B cell (primary cell): Measurements from ENCODE around the gene CYRIA. TPM values are rescaled to one million over a fixed set of nuclear protein-coding genes. Genes with fewer than 3 reads are reported as not detected.

ENCODE experiments used
- ATAC-seq: fragments of 200-7000 bp; cut with Tn5 transposase; one replicate; pipeline ENCODE4 v1.10.0; 2021; ENCODE audit warnings: low read depth, mild to moderate bottlenecking, moderate number of reproducible peaks, moderate library complexity
- CTCF ChIA-PET: fragments of 350-600 bp; sonication (Branson Sonifier 250); formaldehyde crosslinking; loops from one replicate; lab custom pipeline; 2021; ENCODE audit warnings: antibody characterized with exemption, inconsistent platforms; lab: Charles Lee
- POLR2A ChIA-PET: fragments of 350-600 bp; sonication (Branson Sonifier 250); formaldehyde crosslinking; loops from one replicate; lab custom pipeline; 2021; ENCODE audit warnings: antibody characterized with exemption; lab: Charles Lee
- DNase-seq: peaks from one replicate; pipeline ENCODE4 v3.0.0; 2013
- H2AFZ ChIP-seq: 2 replicates; pipeline ENCODE4 v1.6.1; 2012; ENCODE audit warnings: mild to moderate bottlenecking, low read depth, low read length; ENCODE audit not compliant: insufficient read depth, poor library complexity, severe bottlenecking
- H3K27ac ChIP-seq, 2 donors: 1 replicate in 1 of 2; 2 replicates in 1 of 2; pipeline ENCODE4 v1.5.1; 2012 to 2013; ENCODE audit warnings: low read length in 2 of 2, mild to moderate bottlenecking in 2 of 2, moderate library complexity in 1 of 2
- H3K27me3 ChIP-seq, 4 experiments: fragments of 200-600 bp in 1 of 4; sonication (generic) in 1 of 4; replicated peaks in 1 of 4; 1 replicate in 2 of 4; 2 replicates in 2 of 4; pipeline versions ENCODE4 v1.6.1 to v1.7.0; 2013 to 2016; ENCODE audit warnings: low read length in 3 of 4, mild to moderate bottlenecking in 2 of 4, mixed read lengths in 1 of 4, moderate library complexity in 1 of 4; ENCODE audit not compliant: insufficient read depth in 4 of 4, control insufficient read depth in 3 of 4; ENCODE audit errors: control extremely low read depth in 1 of 4
- H3K36me3 ChIP-seq, 2 experiments: replicated peaks in 1 of 2; 1 replicate in 1 of 2; 2 replicates in 1 of 2; pipeline versions ENCODE4 v1.6.1 to v1.7.1; 2013; ENCODE audit warnings: low read length in 1 of 2; ENCODE audit not compliant: insufficient read depth in 2 of 2, control insufficient read depth in 1 of 2; ENCODE audit errors: control extremely low read depth in 1 of 2, extremely low read depth in 1 of 2
- H3K4me1 ChIP-seq, 2 donors: fragments of 200-600 bp in 1 of 2; sonication (generic) in 1 of 2; 1 replicate in 1 of 2; 2 replicates in 1 of 2; pipeline versions ENCODE4 v1.5.1 to v1.6.1; 2013 to 2017; ENCODE audit warnings: low read length in 2 of 2; ENCODE audit not compliant: control insufficient read depth in 2 of 2, insufficient read depth in 2 of 2
- H3K4me2 ChIP-seq: replicated peaks from 2 replicates; pipeline ENCODE3; 2012; ENCODE audit warnings: mild to moderate bottlenecking, low read depth, low read length; ENCODE audit not compliant: poor library complexity, severe bottlenecking
- H3K4me3 ChIP-seq, 5 experiments: fragments of 200-600 bp in 1 of 5; sonication (generic) in 1 of 5; 1 replicate in 3 of 5; 2 replicates in 2 of 5; pipeline versions ENCODE4 v1.5.1 to v1.7.0; 2011 to 2016; ENCODE audit warnings: low read length in 4 of 5, mild to moderate bottlenecking in 4 of 5, low read depth in 2 of 5, control low read depth in 1 of 5, moderate library complexity in 1 of 5; ENCODE audit not compliant: insufficient read depth in 1 of 5; ENCODE audit errors: control extremely low read depth in 1 of 5, extremely low read depth in 1 of 5
- H3K79me2 ChIP-seq: fragments of 200-600 bp; sonication (generic); one replicate; pipeline ENCODE4 v1.6.0; 2016; ENCODE audit warnings: low read length; ENCODE audit not compliant: control insufficient read depth, insufficient read depth
- H3K9ac ChIP-seq: fragments of 200-600 bp; sonication (generic); 2 replicates; pipeline ENCODE4 v1.6.1; 2017; ENCODE audit warnings: mild to moderate bottlenecking, low read length, moderate library complexity
- H3K9me3 ChIP-seq, 3 donors: one replicate each; pipeline versions ENCODE4 v1.6.1 to v1.7.1; 2013; ENCODE audit warnings: low read length in 2 of 3; ENCODE audit not compliant: control insufficient read depth in 2 of 3, insufficient read depth in 1 of 3; ENCODE audit errors: control extremely low read depth in 1 of 3
- H4K20me1 ChIP-seq: 2 replicates; pipeline ENCODE4 v1.6.0; 2012; ENCODE audit warnings: mild to moderate bottlenecking, low read length; ENCODE audit not compliant: insufficient read depth, control insufficient read depth, poor library complexity, severe bottlenecking
- H3K27ac Mint-ChIP-seq: one replicate; pipeline ENCODE4 v1.8.0; 2021; ENCODE audit warnings: mixed read lengths
- H3K27me3 Mint-ChIP-seq: one replicate; pipeline ENCODE4 v1.8.0; 2021; ENCODE audit warnings: mixed read lengths
- H3K4me1 Mint-ChIP-seq: one replicate; pipeline ENCODE4 v1.8.0; 2021; ENCODE audit warnings: mixed read lengths
- H3K4me3 Mint-ChIP-seq: one replicate; pipeline ENCODE4 v1.8.0; 2021; ENCODE audit warnings: mixed read lengths
- H3K9me3 Mint-ChIP-seq: one replicate; pipeline ENCODE4 v1.8.0; 2022; ENCODE audit warnings: mixed read lengths; ENCODE audit not compliant: insufficient read depth
- EZH2 ChIP-seq: IDR thresholded peaks from 2 replicates; pipeline ENCODE4 v1.6.1; 2012; ENCODE audit warnings: borderline replicate concordance, low read depth, mild to moderate bottlenecking, moderate library complexity, low read length; ENCODE audit not compliant: insufficient read depth, poor library complexity, severe bottlenecking
- WGBS: methylation state at CpG from one replicate; pipeline ENCODE4 v1.1.5; 2013; ENCODE audit warnings: missing lambda C conversion rate; ENCODE audit not compliant: insufficient coverage; 5-methylcytosine and 5-hydroxymethylcytosine counted together
- intact Hi-C: fragments of 100-400 bp; cut with micrococcal nuclease; formaldehyde crosslinking; loops from one replicate; pipeline ENCODE4 v1.10.0; 2022
- polyA plus RNA-seq: library from polyadenylated mRNA; depleted of rRNA; stranded (reverse); fragments of >200 nt; gene quantifications from 2 replicates; pipeline ENCODE4 v1.2.3, GENCODE V29; 2012
- total RNA-seq, 2 donors: library from RNA; stranded (reverse); fragments of 120-200 nt in 1 of 2; gene quantifications; 1 replicate in 1 of 2; 2 replicates in 1 of 2; pipeline versions ENCODE4 v1.2.3 to v1.2.4, GENCODE V29; 2013 to 2022
- TF ChIP-seq, protein P1 (sequence below): fragments of 200-600 bp; IDR thresholded peaks from one replicate; pipeline ENCODE4 v1.8.0; 2022; ENCODE audit warnings: antibody characterized with exemption, mild to moderate bottlenecking

The CYRIA gene
- total and polyA plus RNA-seq, 2 donors (not counting 1 experiment from before 2014, with no cell fraction given): 16.8 to 58.8 TPM

- intact Hi-C loops: no loop called here
- H3K9me3 ChIP-seq: peaks cover 0 to 13% (median 5%) of the 10 kb centered on the region in 3 donors
- peaks cover 0 to 49% of the 10 kb centered on the region in 2 experiments for H3K36me3 ChIP-seq
- no peak overlapping the region for H3K27ac Mint-ChIP-seq
- DNase-seq (no peak), ATAC-seq (no peak)
- POLR2A ChIA-PET: no interaction called here
- peaks cover 97% of the 10 kb centered on the region for H3K79me2 ChIP-seq
- no peaks in the 10 kb centered on the region for H3K27me3 Mint-ChIP-seq
- TF ChIP-seq, protein P1, sequence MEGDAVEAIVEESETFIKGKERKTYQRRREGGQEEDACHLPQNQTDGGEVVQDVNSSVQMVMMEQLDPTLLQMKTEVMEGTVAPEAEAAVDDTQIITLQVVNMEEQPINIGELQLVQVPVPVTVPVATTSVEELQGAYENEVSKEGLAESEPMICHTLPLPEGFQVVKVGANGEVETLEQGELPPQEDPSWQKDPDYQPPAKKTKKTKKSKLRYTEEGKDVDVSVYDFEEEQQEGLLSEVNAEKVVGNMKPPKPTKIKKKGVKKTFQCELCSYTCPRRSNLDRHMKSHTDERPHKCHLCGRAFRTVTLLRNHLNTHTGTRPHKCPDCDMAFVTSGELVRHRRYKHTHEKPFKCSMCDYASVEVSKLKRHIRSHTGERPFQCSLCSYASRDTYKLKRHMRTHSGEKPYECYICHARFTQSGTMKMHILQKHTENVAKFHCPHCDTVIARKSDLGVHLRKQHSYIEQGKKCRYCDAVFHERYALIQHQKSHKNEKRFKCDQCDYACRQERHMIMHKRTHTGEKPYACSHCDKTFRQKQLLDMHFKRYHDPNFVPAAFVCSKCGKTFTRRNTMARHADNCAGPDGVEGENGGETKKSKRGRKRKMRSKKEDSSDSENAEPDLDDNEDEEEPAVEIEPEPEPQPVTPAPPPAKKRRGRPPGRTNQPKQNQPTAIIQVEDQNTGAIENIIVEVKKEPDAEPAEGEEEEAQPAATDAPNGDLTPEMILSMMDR: no peak
- no peak for TF ChIP-seq EZH2
- no peak overlapping the region for H3K27ac ChIP-seq
- CTCF ChIA-PET: no interaction called here
- WGBS: 99% methylated on average over 5 of the region's 5 CpGs
- peaks cover 88% of the 10 kb centered on the region for H3K4me1 Mint-ChIP-seq
- H3K27me3 ChIP-seq: no peaks in the 10 kb centered on the region
- no peak overlapping the region for H3K4me2 ChIP-seq
- H2AFZ ChIP-seq: no peak overlapping the region
- no peak overlapping the region for H3K9ac ChIP-seq
- no peak overlapping the region for H3K4me3 Mint-ChIP-seq
- no peak overlapping the region for H3K4me3 ChIP-seq
- no peaks in the 10 kb centered on the region for H3K9me3 Mint-ChIP-seq
- peaks cover 54% of the 10 kb centered on the region for H4K20me1 ChIP-seq
- H3K4me1 ChIP-seq: peaks cover 16 to 36% of the 10 kb centered on the region in 2 donors
These were observed 24.8 kb downstream of the CYRIA start for GRCh38 chr2:16640867-16641266.

- 97% methylated on average over 8 of the region's 9 CpGs for WGBS
- peaks cover 89% of the 10 kb centered on the region for H3K4me1 Mint-ChIP-seq
- Histone ChIP-seq H2AFZ (no peak overlapping the region), H3K4me1 (peaks cover 16 to 42% of the 10 kb centered on the region in 2 donors), H3K4me3 (no peak overlapping the region), H3K79me2 (peaks cover 97% of the 10 kb centered on the region), H3K4me2 (no peak overlapping the region), H3K36me3 (peaks cover 0 to 42% of the 10 kb centered on the region in 2 experiments), H3K9ac (no peak overlapping the region), H3K27ac (no peak overlapping the region), H3K9me3 (peaks cover 0 to 13% (median 5%) of the 10 kb centered on the region in 3 donors), H3K27me3 (no peaks in the 10 kb centered on the region), H4K20me1 (peaks cover 49% of the 10 kb centered on the region)
- ChIA-PET POLR2A (no interaction called here), CTCF (interaction anchor here (1.3 to 1.6 kb wide), 2 partner anchors 10 to 15 kb away, joined by 3 to 4 read pairs; no protein-coding TSS in a partner anchor)
- intact Hi-C loops: no loop called here
- H3K27ac Mint-ChIP-seq: no peak overlapping the region
- H3K9me3 Mint-ChIP-seq: no peaks in the 10 kb centered on the region
- TF ChIP-seq, protein P1: no peak
- TF ChIP-seq EZH2: no peak
- DNase-seq: no peak
- no peak overlapping the region for H3K4me3 Mint-ChIP-seq
- no peaks in the 10 kb centered on the region for H3K27me3 Mint-ChIP-seq
- ATAC-seq: no peak
These were observed 25.5 kb downstream of the CYRIA start for GRCh38 chr2:16640001-16640700.
